Heart right ventricle (tissue), 16 donors: ENCODE results near the gene AP5S1. TPM values are rescaled to one million over a fixed set of nuclear protein-coding genes. Genes with fewer than 3 reads are reported as not detected.

Experiments used
- ATAC-seq, 8 donors: fragments of 200-7000 bp; cut with Tn5 transposase; one replicate each; pipeline ENCODE4 v1.9.1; 2020; ENCODE audit warnings: mild to moderate bottlenecking in 8 of 8, moderate library complexity in 8 of 8, moderate number of reproducible peaks in 1 of 8
- DNase-seq, 2 donors: peaks; one replicate each; pipeline ENCODE4 v3.0.0-alpha.2; 2020
- H3K27ac ChIP-seq, 10 donors: fragments of 200-600 bp; sonication (generic) in 2 of 10; one replicate each; pipeline versions ENCODE4 v1.5.0 to v1.8.0; 2020 to 2022; ENCODE audit warnings: mild to moderate bottlenecking in 3 of 10
- H3K27me3 ChIP-seq, 7 donors: fragments of 200-600 bp; one replicate each; pipeline ENCODE4 v1.8.0; 2021 to 2022; ENCODE audit warnings: mild to moderate bottlenecking in 2 of 7
- H3K36me3 ChIP-seq, 9 donors: fragments of 200-600 bp; sonication (generic) in 1 of 9; one replicate each; pipeline versions ENCODE4 v1.5.0 to v1.8.0; 2020 to 2022; ENCODE audit warnings: mild to moderate bottlenecking in 2 of 9
- H3K4me1 ChIP-seq, 9 donors: fragments of 200-600 bp; sonication (generic) in 1 of 9; one replicate each; pipeline versions ENCODE4 v1.5.0 to v1.8.0; 2020 to 2022; ENCODE audit warnings: mild to moderate bottlenecking in 4 of 9
- H3K4me3 ChIP-seq, 10 donors: fragments of 200-600 bp; sonication (generic) in 2 of 10; one replicate each; pipeline versions ENCODE4 v1.5.0 to v1.8.0; 2020 to 2022; ENCODE audit warnings: mild to moderate bottlenecking in 7 of 10, moderate library complexity in 2 of 10
- H3K9me3 ChIP-seq, 11 donors: fragments of 200-600 bp in 10 of 11; sonication (generic) in 2 of 11; one replicate each; pipeline versions ENCODE4 v1.5.0 to v1.8.0; 2013 to 2022; ENCODE audit warnings: mild to moderate bottlenecking in 2 of 11, control low read depth in 1 of 11, moderate library complexity in 1 of 11
- CTCF ChIP-seq, 9 donors: fragments of 200-600 bp; sonication (generic) in 2 of 9; IDR thresholded peaks; one replicate each; pipeline versions ENCODE4 v1.5.0 to v1.8.0; 2021 to 2022; ENCODE audit warnings: antibody characterized with exemption in 9 of 9, mild to moderate bottlenecking in 5 of 9, moderate library complexity in 1 of 9
- WGBS, 2 donors: extraction: QIAGEN DNeasy Blood & Tissue Kit; methylation state at CpG; one replicate each; pipeline ENCODE4 v1.1.7; 2013; ENCODE audit warnings: inconsistent platforms in 1 of 2; 5-methylcytosine and 5-hydroxymethylcytosine counted together
- intact Hi-C, 10 donors: fragments of 100-400 bp; cut with DNase I; formaldehyde crosslinking; loops; one replicate each; pipeline versions ENCODE4 v1.11.1 to v1.14.2; 2022
- polyA plus RNA-seq, 2 donors: library from polyadenylated mRNA; stranded (reverse); fragments of 200-250 nt; gene quantifications; one replicate each; pipeline ENCODE4 v1.2.3, GENCODE V29; 2013
- total RNA-seq, 10 donors: library from RNA; stranded (reverse); fragmentation: NEBNext Ultra II Directional in 3 of 10; extraction: Animal tissue kit (Norgen Biotek cat#: 25700) in 3 of 10; gene quantifications; one replicate each; pipeline versions ENCODE4 v1.2.1 to v1.2.4, GENCODE V29; 2021 to 2023
- donor health status: Arrhythmogenic right ventricular cardiomyopathy.
- donor health status: ischemic (EF 13 %, LVEDD 7.1; RV severe dilation, severe dysfunction).
- donor health status: healthy with polysubstance abuse.
- donor health status: DM: no; HTN: yes; CAD: no.
- donor health status: DM: no; HTN: no; CAD: no.
- donor health status: ischemic (EF 25% LVEDD 6.9; RV normal size, moderate dysfunction).
- donor health status: ischemic (EF 25% LVEDD 5.7; RV mildly dilated, moderate dysfunction).
- donor health status: healthy.
- donor health status: DM: yes; HTN: yes; CAD: no.
- donor health status: Ischemic cardiomyopathy.
- donor health status: ischemic (EF 35%, LVEDD 5.7; RV mildly dilated, moderate dysfunction).
- donor health status: nonischemic (EF 11% LVEDD 7.7; RV severe dilation, severe dysfunction).
- donor health status: DM: yes; HTN: yes; CAD: no.
- donor health status: PGD.
- donor health status: ischemic (EF 29% LVEDD 5.4; RV normal size, mild dysfunction).
- donor health status: nonischemic (EF 23%, LVEDD 6.1; RV moderate dilation, normal function).

Gene AP5S1
- total and polyA plus RNA-seq, 12 donors, result 7.2 to 17.5 (median 14.5) TPM

- DNase-seq (peak in 1 of 2 donors; percentile 78), ATAC-seq (peak in 7 of 8 donors; percentile 20 to 54 (median 32))
- peak overlapping the region in 9 of 10 donors; percentile 28 to 100 (median 98) for H3K27ac ChIP-seq
- TF ChIP-seq CTCF (IDR thresholded peaks at IDR 0.05), result peak; percentile 34 to 73 (median 66)
- peaks cover 0 to 17% (median 10%) of the 10 kb centered on the region in 9 donors for H3K36me3 ChIP-seq
- H3K4me3 ChIP-seq, result no peak overlapping the region
- H3K4me1 ChIP-seq, result peaks cover 3 to 47% (median 29%) of the 10 kb centered on the region in 9 donors
- intact Hi-C loops, result loop anchor here in 2 of 10 donors (1.0 to 2.0 kb wide), 2 partner anchors 32 kb away; partner anchors contain the start of gene CENPB (in 2 of the 2)
- WGBS, 2 donors, result 59 to 68% methylated on average over 8 of the region's 8 CpGs
- no peaks in the 10 kb centered on the region for H3K9me3 ChIP-seq
- H3K27me3 ChIP-seq, result no peaks in the 10 kb centered on the region
These were observed 1.9 kb upstream of the AP5S1 start for GRCh38 chr20:3818155-3819151.

DNA sequence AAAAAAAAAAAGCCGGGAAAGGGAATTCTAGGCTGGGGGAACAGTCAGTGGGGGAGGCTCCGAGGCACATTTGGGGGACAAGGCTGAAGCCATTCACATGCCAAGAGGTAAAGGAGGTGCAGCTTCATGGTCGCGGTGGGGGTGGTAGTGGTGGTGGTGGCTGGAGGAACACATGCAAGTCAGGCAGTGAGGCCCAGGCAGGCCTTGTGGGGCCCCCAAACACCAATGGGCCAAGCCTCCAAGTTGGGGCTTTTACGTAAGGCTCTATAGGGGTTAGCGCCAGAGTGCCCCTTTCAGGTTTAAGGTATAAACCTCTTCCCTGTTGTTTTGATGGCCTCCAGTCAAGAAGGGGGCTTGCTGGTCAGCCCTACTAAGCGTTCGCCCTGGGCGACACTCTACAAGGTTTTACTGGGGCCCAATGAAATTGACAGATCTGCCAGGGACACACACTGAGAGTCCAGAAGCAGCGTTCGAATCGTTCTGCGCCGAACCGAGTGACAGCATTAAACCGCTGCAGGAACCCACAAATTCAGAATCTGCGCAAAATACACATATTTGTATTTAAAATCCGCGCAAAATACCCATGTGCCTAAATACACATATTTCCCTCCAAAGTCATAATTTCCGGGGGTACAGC, 818 bp upstream of the AP5S1 start:
- Histone ChIP-seq H3K4me1 (peaks cover 3 to 38% (median 29%) of the 10 kb centered on the region in 9 donors), H3K36me3 (peaks cover 0 to 28% (median 13%) of the 10 kb centered on the region in 9 donors), H3K27ac (peak overlapping the region; percentile 94 to 100 (median 98)), H3K9me3 (no peaks in the 10 kb centered on the region), H3K27me3 (no peaks in the 10 kb centered on the region), H3K4me3 (peak overlapping the region; percentile 65 to 81 (median 78))
- peak in 1 of 2 donors; percentile 30 for DNase-seq
- no peak for TF ChIP-seq CTCF (IDR thresholded peaks at IDR 0.05)
- ATAC-seq, result no peak
- WGBS, 2 donors, result 62 to 64% methylated on average over 19 to 20 of the region's 20 CpGs
- intact Hi-C loops, result loop anchor here (1.0 to 5.0 kb wide), 5 partner anchors 27 to 37 kb away; partner anchors contain the start of genes CENPB (in 9 of the 10), MAVS (in 1 of the 10) and SPEF1 (in 1 of the 10)

DNA sequence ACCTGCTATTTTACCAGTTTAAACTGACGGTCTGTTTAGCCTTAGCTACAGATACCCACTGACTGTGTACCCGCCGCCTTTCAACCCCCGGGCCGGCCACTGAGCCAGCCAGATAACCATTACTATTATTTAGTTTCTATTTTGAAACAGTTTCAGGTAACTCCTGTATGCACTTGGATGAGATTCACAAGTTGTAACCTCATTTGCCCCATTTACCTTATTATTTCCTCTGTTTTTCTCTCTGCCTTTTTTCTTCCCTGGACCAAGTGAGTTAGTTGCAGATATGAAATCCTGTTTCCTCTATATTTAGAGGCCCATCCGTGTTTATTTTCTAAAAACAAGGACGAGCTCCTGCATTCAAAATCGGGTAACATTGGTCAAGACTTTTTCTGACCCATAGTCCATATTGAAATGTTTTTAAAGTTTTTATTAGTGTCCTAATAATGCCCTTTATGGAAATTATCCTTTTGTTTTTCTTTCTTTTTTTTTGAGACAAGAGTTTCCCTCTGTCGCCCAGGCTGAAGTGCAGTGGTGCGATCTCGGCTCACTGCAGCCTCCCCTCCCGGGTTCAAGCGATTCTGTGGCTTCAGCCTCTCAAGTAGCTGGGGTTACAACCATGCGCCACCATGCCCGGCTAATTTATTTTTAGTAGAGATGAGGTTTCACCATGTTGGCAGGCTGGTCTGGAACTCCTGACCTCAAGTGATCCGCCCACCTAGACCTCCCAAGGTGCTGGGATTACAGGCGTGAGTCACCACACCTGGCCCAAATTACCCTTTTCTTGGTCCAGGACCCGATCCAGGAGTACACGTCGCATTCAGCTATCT, 767 bp downstream of the AP5S1 start:
- intact Hi-C loops, result loop anchor here in 9 of 10 donors (1.0 to 5.0 kb wide), 5 partner anchors 26 to 39 kb away; partner anchors contain the start of genes CENPB (in 7 of the 9), MAVS (in 1 of the 9) and SPEF1 (in 1 of the 9)
- ATAC-seq (peak in 1 of 8 donors; percentile 0), DNase-seq (no peak)
- Histone ChIP-seq H3K27ac (peak overlapping the region; percentile 94 to 100 (median 98)), H3K4me1 (peaks cover 3 to 45% (median 35%) of the 10 kb centered on the region in 9 donors), H3K27me3 (no peaks in the 10 kb centered on the region), H3K4me3 (peak overlapping the region; percentile 65 to 81 (median 78)), H3K9me3 (no peaks in the 10 kb centered on the region), H3K36me3 (peaks cover 0 to 43% (median 13%) of the 10 kb centered on the region in 9 donors)
- WGBS, 2 donors, result 39% methylated on average over 20 of the region's 20 CpGs
- TF ChIP-seq CTCF (IDR thresholded peaks at IDR 0.05), result no peak
